ENCODE results near the gene RFPL3. TPM values are rescaled to one million over a fixed set of nuclear protein-coding genes. Genes with fewer than 3 reads are reported as not detected.

RFPL3 gene
- total RNA-seq, 1 experiment from 2014 or later = not detected

GRCh38 chr22:32311551-32312071 is 46.1 kb upstream of the RFPL3 start:
- ATAC-seq = no peak
- POLR2A ChIA-PET = no interaction called here
- intact Hi-C loops (cut with micrococcal nuclease; ENCODE audit: unreplicated experiment) (no loop called here), in situ Hi-C loops (cut with HindIII; ENCODE audit: low pct_unique_long_range_greater_than_20kb, low sequenced_read_pairs) (no loop called here)
- no TSS peak for BruUV-seq (replicated peaks)
- no peak overlapping the region for H3K27ac ChIP-seq (ENCODE audit: low read length)
- CTCF ChIA-PET = interaction anchor here (0.6 kb wide), 2 partner anchors 75 to 341 kb away, joined by 3 read pairs; no protein-coding TSS in a partner anchor
- no peak for TF ChIP-seq POLR2AphosphoS5 (IDR thresholded peaks at IDR 0.05; ENCODE audit: low read depth, low read length)
- TF ChIP-seq TCF7L2 (IDR thresholded peaks at IDR 0.05; ENCODE audit: low read depth, low read length) = no peak
- TF ChIP-seq REST (IDR thresholded peaks at IDR 0.05; ENCODE audit: insufficient read depth in 1 of 2, low read depth in 2 of 2, low read length in 1 of 2) = no peak
- TF ChIP-seq SIN3A (IDR thresholded peaks at IDR 0.05; ENCODE audit: borderline replicate concordance, insufficient read depth, low read depth, low read length) = no peak
- no peak for TF ChIP-seq CTCF (IDR thresholded peaks at IDR 0.05)
- H3K4me1 ChIP-seq (ENCODE audit: control insufficient read depth, insufficient read depth, low read length) = no peaks in the 10 kb centered on the region
- H3K9me3 ChIP-seq (ENCODE audit: control insufficient read depth, insufficient read depth, low read depth, low read length) = no peaks in the 10 kb centered on the region
- H3K4me3 ChIP-seq (ENCODE audit: low read depth in 2 of 2, low read length in 2 of 2) = no peak overlapping the region
- H3K36me3 ChIP-seq (ENCODE audit: control insufficient read depth, insufficient read depth, low read length) = no peaks in the 10 kb centered on the region
- no peak for DNase-seq (ENCODE audit: low read depth, low spot score)
- H3K27me3 ChIP-seq (ENCODE audit: control insufficient read depth, insufficient read depth, low read length) = no peaks in the 10 kb centered on the region

GRCh38 chr22:32312748-32313147 is 44.9 kb upstream of the RFPL3 start:
- H3K9me3 ChIP-seq (ENCODE audit: control insufficient read depth, insufficient read depth, low read depth, low read length) = no peaks in the 10 kb centered on the region
- no peak for DNase-seq (ENCODE audit: low read depth, low spot score)
- in situ Hi-C loops (cut with HindIII; ENCODE audit: low pct_unique_long_range_greater_than_20kb, low sequenced_read_pairs) = no loop called here
- H3K4me3 ChIP-seq (ENCODE audit: low read depth in 2 of 2, low read length in 2 of 2) = no peak overlapping the region
- intact Hi-C loops (cut with micrococcal nuclease; ENCODE audit: unreplicated experiment) = no loop called here
- no peaks in the 10 kb centered on the region for H3K36me3 ChIP-seq (ENCODE audit: control insufficient read depth, insufficient read depth, low read length)
- CTCF ChIA-PET = no interaction called here
- no peaks in the 10 kb centered on the region for H3K27me3 ChIP-seq (ENCODE audit: control insufficient read depth, insufficient read depth, low read length)
- ATAC-seq = no peak
- H3K27ac ChIP-seq (ENCODE audit: low read length) = no peak overlapping the region
- POLR2A ChIA-PET = no interaction called here
- no peaks in the 10 kb centered on the region for H3K4me1 ChIP-seq (ENCODE audit: control insufficient read depth, insufficient read depth, low read length)
- no peak for TF ChIP-seq POLR2AphosphoS5 (IDR thresholded peaks at IDR 0.05; ENCODE audit: low read depth, low read length)
- no peak for TF ChIP-seq REST (IDR thresholded peaks at IDR 0.05; ENCODE audit: insufficient read depth in 1 of 2, low read depth in 2 of 2, low read length in 1 of 2)
- TF ChIP-seq CTCF (IDR thresholded peaks at IDR 0.05) = no peak
- TF ChIP-seq SIN3A (IDR thresholded peaks at IDR 0.05; ENCODE audit: borderline replicate concordance, insufficient read depth, low read depth, low read length) = no peak
- TF ChIP-seq TCF7L2 (IDR thresholded peaks at IDR 0.05; ENCODE audit: low read depth, low read length) = no peak
- BruUV-seq (replicated peaks) = no TSS peak
